Measurements from ENCODE around the gene PARN. TPM values are rescaled to one million over a fixed set of nuclear protein-coding genes. Genes with fewer than 3 reads are reported as not detected.
"Not testable (repeated sequence)": the region's sequence is repeated elsewhere in the genome, so short reads cannot be mapped to it uniquely, and the experiment has no call there.

PARN gene
- total RNA-seq, 3 donors from 2014 or later (not counting 1 experiment from before 2014, with no cell fraction given): 44.3 to 57.4 (median 45.1) TPM

DNA sequence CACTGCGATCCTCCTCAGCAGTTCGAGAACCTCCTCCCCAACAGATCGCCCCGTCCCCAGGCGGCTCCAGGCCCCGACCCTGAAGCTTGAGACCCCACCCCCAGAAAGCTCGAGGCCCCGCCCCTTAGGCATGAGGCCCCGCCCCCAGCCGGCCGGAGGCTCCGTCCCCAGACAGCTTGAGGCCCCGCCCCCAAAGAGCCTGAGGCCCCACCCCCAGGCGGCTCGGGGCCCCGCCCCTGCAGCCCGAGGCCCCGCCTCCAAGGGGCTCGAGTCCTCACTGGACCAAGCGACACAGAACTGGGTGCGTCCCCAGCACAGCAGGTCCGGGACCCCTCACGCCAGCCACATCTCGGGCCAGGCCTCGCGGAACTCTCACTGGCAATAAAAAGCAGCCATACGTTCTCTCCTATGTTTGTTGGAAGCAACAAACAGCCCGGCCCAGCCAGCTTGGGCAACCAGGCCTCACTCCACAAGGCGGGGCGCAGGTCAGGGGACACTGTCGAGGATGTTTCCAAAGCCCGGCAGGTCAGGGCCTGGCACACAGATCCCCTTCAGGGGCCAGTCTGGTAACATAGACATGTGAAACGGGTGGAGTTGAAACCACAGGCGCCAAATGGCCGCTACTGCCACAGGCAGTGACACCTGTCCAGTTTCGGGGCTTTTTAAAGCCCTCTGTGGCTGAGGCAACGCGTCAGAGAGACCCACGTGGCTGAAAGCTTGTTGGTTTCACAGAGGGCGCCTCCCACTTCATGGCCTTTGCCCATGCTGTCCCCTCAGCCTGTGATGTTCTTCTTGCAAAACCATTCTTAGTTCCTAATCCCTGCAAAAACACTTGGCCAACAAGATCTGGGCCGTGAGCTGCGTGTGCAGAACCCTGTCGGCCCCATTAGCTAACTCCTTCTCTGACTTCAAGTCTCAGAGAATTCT, 224.2 kb downstream of the PARN start:
- intact Hi-C loops (cut with micrococcal nuclease): no loop called here

GRCh38 chr16:14403001-14403389, 227.1 kb downstream of the PARN start:
- H3K27me3 ChIP-seq (ENCODE audit: control insufficient read depth, insufficient read depth, low read length); intact Hi-C loops (cut with micrococcal nuclease); H3K27me3 Mint-ChIP-seq (ENCODE audit: low read depth in 2 of 2); H3K9me3 ChIP-seq (ENCODE audit: control insufficient read depth, insufficient read depth, low read length); H3K36me3 Mint-ChIP-seq; H3K9me3 Mint-ChIP-seq; H3K27ac Mint-ChIP-seq; H3K4me1 ChIP-seq (ENCODE audit: control insufficient read depth, insufficient read depth, low read length); H3K4me3 ChIP-seq (ENCODE audit: low read length); H3K36me3 ChIP-seq (ENCODE audit: control insufficient read depth, insufficient read depth, low read length); DNase-seq; H3K27ac ChIP-seq (ENCODE audit: low read length); ATAC-seq; H3K4me3 Mint-ChIP-seq: not testable (repeated sequence)
- peaks cover 4 to 11% of the 10 kb centered on the region in 2 donors for H3K4me1 Mint-ChIP-seq
- 87% methylated on average over 8 of the region's 8 CpGs for WGBS (ENCODE audit: insufficient coverage)

More for the DNA sequence above, 224.2 kb downstream of the PARN start:
- Histone ChIP-seq H3K36me3 (ENCODE audit: control insufficient read depth, insufficient read depth, low read length) (no peaks in the 10 kb centered on the region), H3K27me3 (ENCODE audit: control insufficient read depth, insufficient read depth, low read length) (no peaks in the 10 kb centered on the region), H3K4me3 (ENCODE audit: low read length) (no peak overlapping the region), H3K4me1 (ENCODE audit: control insufficient read depth, insufficient read depth, low read length) (peaks cover 6% of the 10 kb centered on the region), H3K27ac (ENCODE audit: low read length) (no peak overlapping the region), H3K9me3 (ENCODE audit: control insufficient read depth, insufficient read depth, low read length) (no peaks in the 10 kb centered on the region)
- Mint-ChIP-seq H3K27ac (peak overlapping the region; percentile 19 to 31), H3K9me3 (no peaks in the 10 kb centered on the region), H3K27me3 (ENCODE audit: low read depth in 2 of 2) (no peaks in the 10 kb centered on the region), H3K4me1 (peaks cover 4 to 11% of the 10 kb centered on the region in 2 donors), H3K36me3 (no peaks in the 10 kb centered on the region), H3K4me3 (peak overlapping the region; percentile 45)
- ATAC-seq (peak; percentile 57 to 77 (median 72)), DNase-seq (peak; percentile 23 to 25)
- no peak for TF ChIP-seq CTCF (IDR thresholded peaks at IDR 0.05)
- 50% methylated on average over 42 of the region's 43 CpGs for WGBS (ENCODE audit: insufficient coverage)

GRCh38 chr16:14402114-14403000, 227.7 kb downstream of the PARN start:
- intact Hi-C loops (cut with micrococcal nuclease); H3K27ac Mint-ChIP-seq: not testable (repeated sequence)

DNA sequence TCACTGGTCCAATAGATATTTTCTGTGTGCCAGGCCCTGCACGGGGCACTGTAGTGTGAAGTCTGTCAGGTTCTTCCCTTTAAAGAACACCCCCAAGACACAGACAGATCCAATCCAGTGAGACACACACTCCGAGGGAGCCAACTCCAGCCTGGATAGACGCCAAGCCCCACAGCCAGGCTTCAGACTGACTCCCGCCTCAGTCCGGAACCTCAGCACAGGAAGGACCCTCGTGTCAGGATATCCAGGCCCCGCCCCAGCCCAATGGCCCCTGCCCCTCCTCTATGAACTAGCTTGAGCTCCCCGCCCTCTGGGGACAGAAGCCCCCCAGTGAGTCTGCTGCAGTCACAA, 228.4 kb downstream of the PARN start:
- H3K27ac Mint-ChIP-seq; ATAC-seq; H3K9me3 ChIP-seq (ENCODE audit: control insufficient read depth, insufficient read depth, low read length); intact Hi-C loops (cut with micrococcal nuclease); H3K4me3 ChIP-seq (ENCODE audit: low read length); H3K9me3 Mint-ChIP-seq; H3K27me3 ChIP-seq (ENCODE audit: control insufficient read depth, insufficient read depth, low read length); H3K27me3 Mint-ChIP-seq (ENCODE audit: low read depth in 2 of 2); H3K36me3 ChIP-seq (ENCODE audit: control insufficient read depth, insufficient read depth, low read length); H3K36me3 Mint-ChIP-seq; H3K27ac ChIP-seq (ENCODE audit: low read length); H3K4me3 Mint-ChIP-seq; H3K4me1 ChIP-seq (ENCODE audit: control insufficient read depth, insufficient read depth, low read length); DNase-seq: not testable (repeated sequence)
- H3K4me1 Mint-ChIP-seq: peaks cover 4 to 11% of the 10 kb centered on the region in 2 donors
- 80% methylated on average over 8 of the region's 8 CpGs for WGBS (ENCODE audit: insufficient coverage)

More at GRCh38 chr16:14402114-14403000, 227.7 kb downstream of the PARN start:
- not testable (repeated sequence) for H3K36me3 Mint-ChIP-seq; DNase-seq; H3K27me3 ChIP-seq (ENCODE audit: control insufficient read depth, insufficient read depth, low read length); H3K27ac ChIP-seq (ENCODE audit: low read length); H3K9me3 Mint-ChIP-seq; ATAC-seq; H3K4me1 ChIP-seq (ENCODE audit: control insufficient read depth, insufficient read depth, low read length); H3K4me3 Mint-ChIP-seq; H3K4me3 ChIP-seq (ENCODE audit: low read length); H3K36me3 ChIP-seq (ENCODE audit: control insufficient read depth, insufficient read depth, low read length); H3K27me3 Mint-ChIP-seq (ENCODE audit: low read depth in 2 of 2); H3K9me3 ChIP-seq (ENCODE audit: control insufficient read depth, insufficient read depth, low read length)
- H3K4me1 Mint-ChIP-seq: peaks cover 4 to 11% of the 10 kb centered on the region in 2 donors
- 89% methylated on average over 15 of the region's 15 CpGs for WGBS (ENCODE audit: insufficient coverage)

DNA sequence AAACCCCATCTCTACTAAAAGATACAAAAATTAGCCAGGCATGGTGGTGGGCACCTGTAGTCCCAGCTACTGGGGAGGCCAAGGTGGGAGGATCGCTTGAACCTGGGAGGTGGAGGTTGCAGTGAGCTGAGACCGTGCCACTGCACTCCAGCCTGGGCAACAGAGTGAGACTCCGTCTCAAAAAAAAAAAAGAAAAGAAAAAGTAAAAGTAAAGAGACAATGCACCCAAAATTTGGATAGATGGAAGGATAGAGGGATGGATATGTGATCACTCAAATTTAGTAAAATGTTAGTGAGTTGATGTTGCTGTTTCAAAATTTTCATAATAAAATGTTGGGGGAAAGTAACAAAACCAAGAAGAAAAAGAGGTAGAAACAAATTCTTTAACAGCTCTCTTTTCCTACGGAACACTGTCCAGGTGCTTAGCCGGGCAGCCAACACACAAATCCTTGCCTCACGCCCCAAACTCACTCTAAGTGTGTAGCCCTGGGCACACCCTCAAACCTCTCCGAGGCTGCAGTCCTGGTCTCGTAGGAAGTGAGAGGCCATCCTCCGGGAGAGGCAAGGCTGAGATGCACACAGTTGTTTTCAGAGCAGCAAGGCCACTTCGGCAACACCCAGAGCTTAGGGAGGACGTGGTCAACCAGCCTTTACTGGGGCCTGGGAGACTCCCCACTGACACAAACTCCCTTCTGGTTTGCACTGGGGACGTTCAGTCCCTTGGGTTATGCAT, 228.9 kb downstream of the PARN start:
- H3K9me3 Mint-ChIP-seq; H3K36me3 Mint-ChIP-seq; H3K36me3 ChIP-seq (ENCODE audit: control insufficient read depth, insufficient read depth, low read length); H3K9me3 ChIP-seq (ENCODE audit: control insufficient read depth, insufficient read depth, low read length); H3K4me3 Mint-ChIP-seq; H3K27ac Mint-ChIP-seq; ATAC-seq; H3K4me1 Mint-ChIP-seq; H3K27me3 ChIP-seq (ENCODE audit: control insufficient read depth, insufficient read depth, low read length); H3K27ac ChIP-seq (ENCODE audit: low read length); intact Hi-C loops (cut with micrococcal nuclease); DNase-seq; H3K27me3 Mint-ChIP-seq (ENCODE audit: low read depth in 2 of 2); H3K4me3 ChIP-seq (ENCODE audit: low read length); H3K4me1 ChIP-seq (ENCODE audit: control insufficient read depth, insufficient read depth, low read length): not testable (repeated sequence)
- WGBS (ENCODE audit: insufficient coverage): 83% methylated on average over 12 of the region's 12 CpGs

Data from natural killer cell (primary cell).